IMR-90 (cell line): ENCODE measurements around the gene SERPIND1.

Experiments
- BHLHE40 ChIP-seq: fragments of 150-350 bp; IDR thresholded peaks from 2 replicates; pipeline ENCODE4 v1.6.1; 2016; ENCODE audit warnings: mild to moderate bottlenecking, low read depth, low read length
- CEBPB ChIP-seq: IDR thresholded peaks from 2 replicates; pipeline ENCODE4 v1.6.1; 2012; ENCODE audit warnings: low read depth, low read length, improper control_type of control experiment
- CHD1 ChIP-seq: IDR thresholded peaks from 2 replicates; pipeline ENCODE4 v1.6.1; 2012; ENCODE audit warnings: low read depth, low read length, improper control_type of control experiment
- CTCF ChIP-seq: conservative IDR thresholded peaks from 2 replicates; pipeline ENCODE4 v1.5.1; 2012; ENCODE audit warnings: mild to moderate bottlenecking, low read depth, low read length, improper control_type of control experiment
- ELK1 ChIP-seq: fragments of 150-350 bp; IDR thresholded peaks from 2 replicates; pipeline ENCODE4 v1.6.1; 2016; ENCODE audit warnings: low read depth, mild to moderate bottlenecking, low read length, moderate library complexity, borderline replicate concordance
- FOS ChIP-seq: fragments of 150-350 bp; IDR thresholded peaks from 2 replicates; pipeline ENCODE4 v1.6.1; 2016; ENCODE audit warnings: low read depth, low read length
- MAZ ChIP-seq: IDR thresholded peaks from 2 replicates; pipeline ENCODE4 v1.6.1; 2012; ENCODE audit warnings: low read depth, mild to moderate bottlenecking, low read length, improper control_type of control experiment, moderate library complexity, borderline replicate concordance
- POLR2A ChIP-seq: IDR thresholded peaks from 2 replicates; pipeline ENCODE4 v1.6.1; 2012; ENCODE audit warnings: mild to moderate bottlenecking, low read depth, low read length
- RAD21 ChIP-seq: IDR thresholded peaks from 2 replicates; pipeline ENCODE4 v1.6.1; 2012; ENCODE audit warnings: low read length, improper control_type of control experiment
- RCOR1 ChIP-seq: IDR thresholded peaks from 2 replicates; pipeline ENCODE4 v1.6.1; 2012; ENCODE audit warnings: mild to moderate bottlenecking, low read length, improper control_type of control experiment; ENCODE audit not compliant: insufficient replicate concordance
- RFX5 ChIP-seq: IDR thresholded peaks from 2 replicates; pipeline ENCODE4 v1.8.0; 2012; ENCODE audit warnings: low read depth, mild to moderate bottlenecking, low read length, moderate library complexity
- SMC3 ChIP-seq: fragments of 150-350 bp; IDR thresholded peaks from 2 replicates; pipeline ENCODE4 v1.6.1; 2016; ENCODE audit warnings: low read depth, mild to moderate bottlenecking, antibody characterized with exemption, low read length, moderate library complexity
- USF2 ChIP-seq: fragments of 150-350 bp; IDR thresholded peaks from 2 replicates; pipeline ENCODE4 v1.6.1; 2017; ENCODE audit warnings: mild to moderate bottlenecking, antibody characterized with exemption, low read length, low read depth

- TF ChIP-seq CTCF (no peak), CEBPB (no peak), POLR2A (no peak), RFX5 (no peak), BHLHE40 (no peak), CHD1 (no peak), MAZ (no peak), RAD21 (no peak), SMC3 (no peak), ELK1 (no peak), USF2 (no peak), RCOR1 (no peak), FOS (no peak)
These were observed 45.3 kb upstream of the SERPIND1 start for GRCh38 chr22:20728523-20729190.
